Ishikawa (cell line): Measurements from ENCODE around the gene PPP2R2C.

Experiments used
- CREB1 ChIP-seq: IDR thresholded peaks from 2 replicates; pipeline ENCODE4 v1.6.1; 2012; ENCODE audit warnings: low read depth
- EP300 ChIP-seq: IDR thresholded peaks from 2 replicates; pipeline ENCODE4 v1.6.1; 2012; ENCODE audit warnings: borderline replicate concordance
- FOXM1 ChIP-seq: IDR thresholded peaks from 2 replicates; pipeline ENCODE4 v1.6.1; 2012; ENCODE audit warnings: low read depth, borderline replicate concordance
- MAX ChIP-seq: IDR thresholded peaks from 2 replicates; pipeline ENCODE4 v1.6.1; 2012
- NFIC ChIP-seq: IDR thresholded peaks from 2 replicates; pipeline ENCODE4 v1.6.1; 2012
- RAD21 ChIP-seq: IDR thresholded peaks from 2 replicates; pipeline ENCODE4 v1.6.1; 2012; ENCODE audit warnings: low read depth
- REST ChIP-seq: IDR thresholded peaks from 2 replicates; pipeline ENCODE4 v1.6.1; 2012; ENCODE audit warnings: low read depth, mild to moderate bottlenecking
- TAF1 ChIP-seq: IDR thresholded peaks from 2 replicates; pipeline ENCODE4 v1.6.1; 2012; ENCODE audit warnings: low read depth, mild to moderate bottlenecking
- TEAD4 ChIP-seq: IDR thresholded peaks from 2 replicates; pipeline ENCODE4 v1.6.1; 2012
- USF1 ChIP-seq: IDR thresholded peaks from 2 replicates; pipeline ENCODE4 v1.6.1; 2012
- YY1 ChIP-seq: IDR thresholded peaks from 2 replicates; pipeline ENCODE4 v1.6.1; 2012; ENCODE audit warnings: low read depth

GRCh38 chr4:6332042-6332668 lies 140.3 kb downstream of the PPP2R2C start:
- TF ChIP-seq RAD21 (peak; percentile 68), EP300 (no peak), MAX (no peak), YY1 (no peak), FOXM1 (no peak), CREB1 (no peak), TEAD4 (no peak), TAF1 (no peak), REST (no peak), NFIC (no peak), USF1 (no peak)
